GM19372 (cell line): ENCODE data around the gene EFCC1.

Experiments used
- ATAC-seq: cut with Tn5 transposase; IDR thresholded peaks from one replicate; pipeline ENCODE4 v1.9.1; 2021; ENCODE audit warnings: mild to moderate bottlenecking, low read depth, moderate library complexity; ENCODE audit not compliant: unreplicated experiment

Gene EFCC1

GRCh38 chr3:129013491-129013891 lies 12.4 kb downstream of the EFCC1 start:
- ATAC-seq = no peak

GRCh38 chr3:129014148-129014547 lies 13.0 kb downstream of the EFCC1 start:
- no peak for ATAC-seq

GRCh38 chr3:129014793-129015345 lies 13.8 kb downstream of the EFCC1 start:
- ATAC-seq = no peak

GRCh38 chr3:129015388-129016105 lies 14.4 kb downstream of the EFCC1 start:
- ATAC-seq = no peak

- no peak for ATAC-seq
These were observed 15.2 kb downstream of the EFCC1 start for GRCh38 chr3:129016356-129016719.

- ATAC-seq = peak; percentile 53
These were observed 15.8 kb downstream of the EFCC1 start for GRCh38 chr3:129016720-129017483.

GRCh38 chr3:129017484-129017899 lies 16.4 kb downstream of the EFCC1 start:
- no peak for ATAC-seq

- ATAC-seq = no peak
These were observed 17.2 kb downstream of the EFCC1 start for GRCh38 chr3:129018271-129018670.

- no peak for ATAC-seq
These were observed 17.6 kb downstream of the EFCC1 start for GRCh38 chr3:129018751-129019150.

GRCh38 chr3:129019266-129019665 lies 18.2 kb downstream of the EFCC1 start:
- ATAC-seq = no peak

GRCh38 chr3:129020691-129021090 lies 19.6 kb downstream of the EFCC1 start:
- ATAC-seq = no peak

GRCh38 chr3:129021140-129021551 lies 20.0 kb downstream of the EFCC1 start:
- ATAC-seq = no peak

GRCh38 chr3:129022114-129023007 lies 21.3 kb downstream of the EFCC1 start:
- no peak for ATAC-seq

GRCh38 chr3:129023008-129023358 lies 21.9 kb downstream of the EFCC1 start:
- ATAC-seq = no peak

GRCh38 chr3:129023909-129024308 lies 22.8 kb downstream of the EFCC1 start:
- ATAC-seq = no peak

GRCh38 chr3:129025108-129025507 lies 24.0 kb downstream of the EFCC1 start:
- ATAC-seq = no peak

GRCh38 chr3:129025691-129026435 lies 24.8 kb downstream of the EFCC1 start:
- ATAC-seq = no peak

- ATAC-seq = peak; percentile 99
These were observed 25.8 kb downstream of the EFCC1 start for GRCh38 chr3:129026728-129027543.

- ATAC-seq = no peak
These were observed 26.4 kb downstream of the EFCC1 start for GRCh38 chr3:129027544-129027880.
